ENCODE data around the gene KRTAP3-1.

- TF ChIP-seq CTCF (IDR thresholded peaks at IDR 0.05) (no peak), EZH2 (IDR thresholded peaks at IDR 0.05) (no peak)
Observed at GRCh38 chr17:40996829-40997228, 12.1 kb downstream of the KRTAP3-1 start.

Measured in neural progenitor cell (in vitro differentiated cells).